Right ventricle myocardium superior (tissue), 1 donor: ENCODE measurements around the gene TRIM17. TPM values are rescaled to one million over a fixed set of nuclear protein-coding genes. Genes with fewer than 3 reads are reported as not detected.
A peak's percentile ranks its signal among the peaks of the same experiment; 100 is the strongest.

Experiments used
- ATAC-seq: fragments of 200-7000 bp; cut with Tn5 transposase; one replicate; pipeline ENCODE4 v1.9.1; 2020; ENCODE audit warnings: mild to moderate bottlenecking; ENCODE audit not compliant: poor library complexity
- DNase-seq: peaks from one replicate; pipeline ENCODE4 v3.0.0-alpha.2; 2020
- intact Hi-C: fragments of 100-400 bp; cut with DNase I; formaldehyde crosslinking; loops from one replicate; pipeline ENCODE4 v1.11.2; 2022
- total RNA-seq: library from RNA; stranded (reverse); fragmentation: NEBNext Ultra II Directional; extraction: Animal tissue kit (Norgen Biotek cat#: 25700); gene quantifications from one replicate; pipeline ENCODE4 v1.2.1, GENCODE V29; 2021
- donor health status: DM: no; HTN: yes; CAD: no; lungs with severe emphysema.

Gene TRIM17
- total RNA-seq, 1 donor from 2014 or later, result 0.32 TPM

- DNase-seq (peak; percentile 32), ATAC-seq (no peak)
- intact Hi-C loops, result no loop called here
Measured at GRCh38 chr1:228375578-228376261, 40.9 kb downstream of the TRIM17 start.

GRCh38 chr1:228374711-228375577, 41.7 kb downstream of the TRIM17 start:
- DNase-seq (peak; percentile 94), ATAC-seq (peak; percentile 63)
- intact Hi-C loops, result no loop called here

- no peak for ATAC-seq
- intact Hi-C loops, result no loop called here
- DNase-seq, result peak; percentile 49
Measured at GRCh38 chr1:228373681-228374571, 42.7 kb downstream of the TRIM17 start.

- no peak for DNase-seq
- ATAC-seq, result no peak
- intact Hi-C loops, result no loop called here
Measured at GRCh38 chr1:228373004-228373680, 43.5 kb downstream of the TRIM17 start.

GRCh38 chr1:228372183-228373003, 44.3 kb downstream of the TRIM17 start:
- peak; percentile 62 for DNase-seq
- no peak for ATAC-seq
- intact Hi-C loops, result no loop called here

- intact Hi-C loops, result no loop called here
- DNase-seq, result no peak
- no peak for ATAC-seq
Measured at GRCh38 chr1:228371741-228372182, 44.9 kb downstream of the TRIM17 start.

- ATAC-seq (peak; percentile 32), DNase-seq (peak; percentile 86)
- intact Hi-C loops, result no loop called here
Measured at GRCh38 chr1:228370941-228371740, 45.5 kb downstream of the TRIM17 start.

- DNase-seq, result no peak
- intact Hi-C loops, result no loop called here
- ATAC-seq, result no peak
Measured at GRCh38 chr1:228370439-228370940, 46.2 kb downstream of the TRIM17 start.

- intact Hi-C loops, result no loop called here
- DNase-seq (peak; percentile 67), ATAC-seq (peak; percentile 40)
Measured at GRCh38 chr1:228369608-228370438, 46.8 kb downstream of the TRIM17 start.

- peak; percentile 56 for ATAC-seq
- intact Hi-C loops, result no loop called here
- peak; percentile 87 for DNase-seq
Measured at GRCh38 chr1:228368801-228369607, 47.7 kb downstream of the TRIM17 start.

GRCh38 chr1:228367798-228368791, 48.6 kb downstream of the TRIM17 start:
- ATAC-seq (peak; percentile 10), DNase-seq (peak; percentile 55)
- intact Hi-C loops, result no loop called here

- intact Hi-C loops, result no loop called here
- DNase-seq (no peak), ATAC-seq (no peak)
Measured at GRCh38 chr1:228366866-228367741, 49.6 kb downstream of the TRIM17 start.
